Measurements from ENCODE around the gene PHLDB2.

The PHLDB2 gene

DNA sequence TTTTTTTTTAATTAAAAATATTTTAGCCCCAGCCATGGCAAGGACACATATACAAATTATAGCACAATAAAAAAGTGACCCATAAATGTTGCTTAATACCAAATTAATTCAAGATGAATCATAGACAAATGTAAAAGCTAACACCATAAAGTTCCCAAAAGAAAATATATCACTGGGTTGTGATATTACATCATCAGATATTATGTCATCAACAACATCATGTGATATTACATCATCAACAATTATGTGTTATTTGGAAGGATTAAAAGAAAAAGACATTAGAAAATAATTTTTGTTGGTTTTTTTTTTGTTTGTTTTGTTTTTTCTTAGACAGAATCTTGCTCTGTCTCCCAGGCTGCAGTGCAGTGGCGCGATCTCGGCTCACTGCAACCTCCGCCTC lies 85.3 kb downstream of the PHLDB2 start:
- Histone ChIP-seq H3K9me3 (ENCODE audit: insufficient read depth, low read length) (no peaks in the 10 kb centered on the region), H3K4me1 (ENCODE audit: insufficient read depth, insufficient read length) (no peaks in the 10 kb centered on the region), H3K9ac (ENCODE audit: insufficient read length, low read depth) (no peak overlapping the region), H3K27me3 (ENCODE audit: insufficient read depth, insufficient read length) (no peaks in the 10 kb centered on the region), H3K36me3 (ENCODE audit: insufficient read depth, insufficient read length, low read length) (peaks cover 44% of the 10 kb centered on the region), H3K4me3 (ENCODE audit: insufficient read length, low read depth) (no peak overlapping the region)
- TF ChIP-seq YY1 (IDR thresholded peaks at IDR 0.05; ENCODE audit: insufficient read depth, insufficient read length): no peak
- no peak for TF ChIP-seq SUZ12 (IDR thresholded peaks at IDR 0.05; ENCODE audit: extremely low read depth, insufficient read depth, insufficient read length)
- no peak for TF ChIP-seq ZNF274 (IDR thresholded peaks at IDR 0.05; ENCODE audit: low read depth, low read length)
- DNase-seq (ENCODE audit: low read depth, low spot score): no peak

DNA sequence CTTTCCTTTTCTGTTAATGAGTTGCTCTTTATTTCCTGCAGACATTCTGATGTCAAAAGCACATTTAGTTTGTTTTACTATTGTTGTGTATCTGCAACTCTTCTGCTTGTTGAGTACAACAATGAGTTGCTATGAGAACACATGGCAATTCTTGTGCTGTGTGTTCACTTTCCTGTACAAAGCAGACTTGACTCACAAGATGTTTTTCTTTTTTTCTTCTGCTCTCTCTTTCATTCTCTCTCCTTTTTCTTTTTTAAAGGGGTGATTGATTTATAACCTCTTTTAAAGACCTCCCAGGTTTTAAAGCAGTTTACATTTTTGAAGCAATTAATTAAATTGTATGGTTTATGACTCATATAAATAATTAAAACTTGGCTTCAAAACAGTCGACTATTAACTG lies 88.2 kb downstream of the PHLDB2 start:
- no peak for TF ChIP-seq ZNF274 (IDR thresholded peaks at IDR 0.05; ENCODE audit: low read depth, low read length)
- H3K9ac ChIP-seq (ENCODE audit: insufficient read length, low read depth): no peak overlapping the region

DNA sequence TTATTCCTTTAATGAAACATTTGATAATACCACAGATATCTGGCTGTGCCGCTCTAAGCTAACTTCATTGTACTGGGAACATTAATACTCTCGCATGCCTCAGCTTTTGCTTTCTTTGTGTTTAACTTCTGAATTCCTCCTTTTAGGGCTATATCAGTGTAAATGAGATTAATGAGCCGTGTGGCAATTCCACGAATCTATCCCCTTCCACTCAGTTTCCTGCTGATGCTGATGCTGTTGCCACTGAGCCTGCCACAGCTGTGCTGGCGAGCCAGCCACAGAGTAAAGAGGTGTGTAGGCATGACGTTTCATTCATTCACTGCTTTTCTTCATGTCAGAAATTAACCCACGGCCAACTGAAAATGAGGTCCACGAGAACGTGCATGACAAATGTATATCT lies 89.7 kb downstream of the PHLDB2 start:
- H3K36me3 ChIP-seq (ENCODE audit: insufficient read depth, insufficient read length, low read length): peaks cover 25% of the 10 kb centered on the region
- H3K4me3 ChIP-seq (ENCODE audit: insufficient read length, low read depth): no peak overlapping the region
- no peak overlapping the region for H3K9ac ChIP-seq (ENCODE audit: insufficient read length, low read depth)
- DNase-seq (ENCODE audit: low read depth, low spot score): no peak
- H3K4me1 ChIP-seq (ENCODE audit: insufficient read depth, insufficient read length): no peaks in the 10 kb centered on the region
- no peak for TF ChIP-seq YY1 (IDR thresholded peaks at IDR 0.05; ENCODE audit: insufficient read depth, insufficient read length)
- TF ChIP-seq ZNF274 (IDR thresholded peaks at IDR 0.05; ENCODE audit: low read depth, low read length): no peak
- no peak for TF ChIP-seq SUZ12 (IDR thresholded peaks at IDR 0.05; ENCODE audit: extremely low read depth, insufficient read depth, insufficient read length)
- no peaks in the 10 kb centered on the region for H3K9me3 ChIP-seq (ENCODE audit: insufficient read depth, low read length)
- no peaks in the 10 kb centered on the region for H3K27me3 ChIP-seq (ENCODE audit: insufficient read depth, insufficient read length)

More for the DNA sequence above, 88.2 kb downstream of the PHLDB2 start:
- H3K9me3 ChIP-seq (ENCODE audit: insufficient read depth, low read length): no peaks in the 10 kb centered on the region
- H3K36me3 ChIP-seq (ENCODE audit: insufficient read depth, insufficient read length, low read length): peaks cover 21% of the 10 kb centered on the region
- no peak overlapping the region for H3K4me3 ChIP-seq (ENCODE audit: insufficient read length, low read depth)
- H3K4me1 ChIP-seq (ENCODE audit: insufficient read depth, insufficient read length): no peaks in the 10 kb centered on the region
- H3K27me3 ChIP-seq (ENCODE audit: insufficient read depth, insufficient read length): no peaks in the 10 kb centered on the region
- DNase-seq (ENCODE audit: low read depth, low spot score): no peak

DNA sequence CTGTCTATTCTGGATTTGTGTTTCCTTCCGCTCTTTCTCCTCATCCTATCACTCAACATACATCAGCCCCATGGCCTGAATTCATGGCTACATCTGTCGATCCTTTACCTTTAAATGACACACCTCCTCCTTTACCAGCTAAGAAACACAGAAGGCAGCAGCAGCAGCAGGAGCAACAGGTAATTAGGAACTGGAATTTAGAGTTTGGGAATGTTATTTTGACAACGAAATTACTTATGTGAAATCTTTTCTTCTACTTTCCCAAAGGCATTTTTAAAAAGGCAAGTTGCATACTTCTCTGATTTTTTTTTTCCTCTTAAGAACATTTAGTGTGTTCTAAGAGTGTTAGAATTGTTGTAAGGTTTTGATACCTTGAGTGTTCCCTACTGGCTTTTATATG lies 90.6 kb downstream of the PHLDB2 start:
- no peaks in the 10 kb centered on the region for H3K27me3 ChIP-seq (ENCODE audit: insufficient read depth, insufficient read length)
- no peak overlapping the region for H3K9ac ChIP-seq (ENCODE audit: insufficient read length, low read depth)
- peaks cover 28% of the 10 kb centered on the region for H3K36me3 ChIP-seq (ENCODE audit: insufficient read depth, insufficient read length, low read length)
- no peak overlapping the region for H3K4me3 ChIP-seq (ENCODE audit: insufficient read length, low read depth)
- no peaks in the 10 kb centered on the region for H3K4me1 ChIP-seq (ENCODE audit: insufficient read depth, insufficient read length)
- DNase-seq (ENCODE audit: low read depth, low spot score): no peak
- H3K9me3 ChIP-seq (ENCODE audit: insufficient read depth, low read length): no peaks in the 10 kb centered on the region
- TF ChIP-seq ZNF274 (IDR thresholded peaks at IDR 0.05; ENCODE audit: low read depth, low read length): no peak
- TF ChIP-seq SUZ12 (IDR thresholded peaks at IDR 0.05; ENCODE audit: extremely low read depth, insufficient read depth, insufficient read length): no peak

DNA sequence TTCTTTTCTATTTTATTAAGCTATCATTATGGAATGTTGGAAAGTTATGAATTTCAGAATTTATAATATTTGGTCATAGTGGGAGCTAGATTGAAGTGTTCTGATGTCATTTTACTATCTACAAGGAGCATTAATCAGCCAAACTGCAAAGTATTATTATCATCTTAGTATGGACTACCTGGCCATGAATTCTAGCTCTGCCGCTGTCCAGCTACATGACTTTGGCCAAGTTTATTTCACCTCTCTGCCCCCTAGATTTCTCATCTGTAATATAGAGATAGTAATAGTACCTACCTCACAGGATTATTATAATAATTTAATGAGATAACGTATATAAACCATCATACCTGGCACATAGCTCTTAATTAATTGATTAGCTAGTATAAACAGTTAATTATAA lies 92.0 kb downstream of the PHLDB2 start:
- no peak for TF ChIP-seq SUZ12 (IDR thresholded peaks at IDR 0.05; ENCODE audit: extremely low read depth, insufficient read depth, insufficient read length)
- H3K4me3 ChIP-seq (ENCODE audit: insufficient read length, low read depth): no peak overlapping the region
- H3K36me3 ChIP-seq (ENCODE audit: insufficient read depth, insufficient read length, low read length): peaks cover 31% of the 10 kb centered on the region
- H3K9me3 ChIP-seq (ENCODE audit: insufficient read depth, low read length): no peaks in the 10 kb centered on the region
- H3K4me1 ChIP-seq (ENCODE audit: insufficient read depth, insufficient read length): no peaks in the 10 kb centered on the region
- no peak for DNase-seq (ENCODE audit: low read depth, low spot score)
- H3K9ac ChIP-seq (ENCODE audit: insufficient read length, low read depth): no peak overlapping the region
- no peaks in the 10 kb centered on the region for H3K27me3 ChIP-seq (ENCODE audit: insufficient read depth, insufficient read length)

DNA sequence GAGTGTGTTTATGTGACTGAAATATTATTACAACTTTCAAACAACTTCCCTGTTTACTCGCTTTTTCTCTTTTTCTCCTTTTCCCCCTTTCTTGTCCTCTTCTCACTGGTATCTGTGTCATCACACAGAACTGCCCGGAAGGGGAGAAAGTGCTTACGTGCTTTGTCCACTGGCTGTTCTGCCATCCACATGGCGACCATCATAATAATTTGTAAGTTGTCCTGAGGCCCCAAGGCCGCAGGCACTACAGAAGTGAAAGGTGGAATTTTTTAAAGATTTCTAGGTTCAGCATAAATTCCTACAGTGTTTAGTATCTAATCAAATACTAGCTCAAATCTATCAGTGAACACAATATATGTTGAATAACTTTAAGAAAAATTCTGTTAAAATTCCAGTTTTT lies 93.0 kb downstream of the PHLDB2 start:
- no peaks in the 10 kb centered on the region for H3K27me3 ChIP-seq (ENCODE audit: insufficient read depth, insufficient read length)
- DNase-seq (ENCODE audit: low read depth, low spot score): no peak
- no peak for TF ChIP-seq SUZ12 (IDR thresholded peaks at IDR 0.05; ENCODE audit: extremely low read depth, insufficient read depth, insufficient read length)
- TF ChIP-seq YY1 (IDR thresholded peaks at IDR 0.05; ENCODE audit: insufficient read depth, insufficient read length): no peak
- no peak for TF ChIP-seq ZNF274 (IDR thresholded peaks at IDR 0.05; ENCODE audit: low read depth, low read length)
- H3K9me3 ChIP-seq (ENCODE audit: insufficient read depth, low read length): no peaks in the 10 kb centered on the region
- H3K4me3 ChIP-seq (ENCODE audit: insufficient read length, low read depth): no peak overlapping the region
- H3K4me1 ChIP-seq (ENCODE audit: insufficient read depth, insufficient read length): no peaks in the 10 kb centered on the region
- peaks cover 31% of the 10 kb centered on the region for H3K36me3 ChIP-seq (ENCODE audit: insufficient read depth, insufficient read length, low read length)
- no peak overlapping the region for H3K9ac ChIP-seq (ENCODE audit: insufficient read length, low read depth)

DNA sequence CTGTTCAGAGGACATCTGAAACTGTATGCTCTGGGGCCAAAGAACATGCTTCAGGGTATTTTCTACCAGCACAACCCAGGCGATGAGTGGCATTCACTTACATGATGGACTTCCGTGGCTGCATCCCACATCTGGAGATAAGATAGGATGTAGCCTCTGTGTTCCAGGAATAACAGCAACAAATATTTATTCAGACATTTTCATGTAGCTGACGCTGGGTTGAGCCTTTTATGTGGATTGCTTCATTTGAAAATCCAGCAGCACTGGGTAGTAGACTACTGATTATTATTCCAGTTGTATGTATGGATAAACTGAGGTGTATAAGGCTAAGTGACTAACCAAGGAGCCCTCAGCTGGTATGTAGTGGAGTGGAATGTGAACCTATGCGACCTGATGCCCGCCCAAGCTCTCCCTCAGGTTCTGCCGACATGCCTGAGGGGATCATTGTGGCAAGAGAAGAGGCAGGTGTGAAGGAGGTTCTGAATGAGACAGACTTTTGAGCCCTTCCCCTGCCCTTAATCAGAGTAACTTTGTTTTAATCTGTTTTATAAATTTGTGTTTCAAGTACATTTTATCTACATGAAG lies 93.9 kb downstream of the PHLDB2 start:
- no peak for DNase-seq (ENCODE audit: low read depth, low spot score)

More for the DNA sequence above, 93.9 kb downstream of the PHLDB2 start:
- TF ChIP-seq SUZ12 (IDR thresholded peaks at IDR 0.05; ENCODE audit: extremely low read depth, insufficient read depth, insufficient read length): no peak
- TF ChIP-seq YY1 (IDR thresholded peaks at IDR 0.05; ENCODE audit: insufficient read depth, insufficient read length): no peak
- TF ChIP-seq ZNF274 (IDR thresholded peaks at IDR 0.05; ENCODE audit: low read depth, low read length): no peak
- H3K4me1 ChIP-seq (ENCODE audit: insufficient read depth, insufficient read length): no peaks in the 10 kb centered on the region
- no peak overlapping the region for H3K4me3 ChIP-seq (ENCODE audit: insufficient read length, low read depth)
- no peaks in the 10 kb centered on the region for H3K9me3 ChIP-seq (ENCODE audit: insufficient read depth, low read length)
- peaks cover 31% of the 10 kb centered on the region for H3K36me3 ChIP-seq (ENCODE audit: insufficient read depth, insufficient read length, low read length)
- H3K27me3 ChIP-seq (ENCODE audit: insufficient read depth, insufficient read length): no peaks in the 10 kb centered on the region
- no peak overlapping the region for H3K9ac ChIP-seq (ENCODE audit: insufficient read length, low read depth)
